ENCODE measurements around the gene STAT1. TPM values are rescaled to one million over a fixed set of nuclear protein-coding genes. Genes with fewer than 3 reads are reported as not detected.
"Not testable (repeated sequence)": the region's sequence is repeated elsewhere in the genome, so short reads cannot be mapped to it uniquely, and the experiment has no call there.

The STAT1 gene
- polyA plus RNA-seq, 1 donor from 2014 or later, result 73.8 TPM

DNA sequence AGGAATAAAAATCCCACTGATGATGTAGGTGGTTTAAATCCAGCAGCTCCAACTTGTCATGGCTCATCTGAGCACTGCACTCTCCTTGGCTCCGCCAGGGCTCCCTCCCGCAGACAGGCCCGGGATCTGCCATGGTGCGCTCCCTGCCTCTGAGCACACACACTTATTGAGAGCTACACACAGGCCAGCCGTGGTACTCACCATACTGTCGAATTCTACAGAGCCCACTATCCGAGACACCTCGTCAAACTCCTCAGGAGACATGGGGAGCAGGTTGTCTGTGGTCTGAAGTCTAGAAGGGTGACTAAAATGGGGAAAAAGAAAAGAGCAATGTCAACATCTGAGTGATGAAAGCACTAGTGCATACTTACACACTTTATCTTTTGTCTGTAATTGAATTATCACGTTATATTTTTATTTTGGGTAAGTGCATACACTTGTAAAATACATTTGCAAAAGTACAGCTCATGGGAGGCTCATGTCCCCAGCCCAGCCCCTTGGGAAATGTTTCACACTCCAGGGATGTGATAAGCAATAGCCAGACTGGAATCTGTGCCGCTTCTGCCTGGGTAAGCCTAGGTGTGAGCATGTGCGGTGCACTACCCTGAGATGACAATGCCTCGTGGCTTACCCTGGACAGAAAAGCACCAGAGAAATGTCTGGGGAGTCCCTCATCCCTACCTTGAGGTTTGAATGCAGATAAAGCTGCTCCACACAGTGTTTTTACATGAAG, 39.2 kb downstream of the STAT1 start:
- Mint-ChIP-seq H3K4me1 (no peaks in the 10 kb centered on the region), H3K4me3 (no peak overlapping the region), H3K9me3 (no peaks in the 10 kb centered on the region), H3K36me3 (peaks cover 11% of the 10 kb centered on the region), H3K27ac (no peak overlapping the region), H3K27me3 (no peaks in the 10 kb centered on the region)

DNA sequence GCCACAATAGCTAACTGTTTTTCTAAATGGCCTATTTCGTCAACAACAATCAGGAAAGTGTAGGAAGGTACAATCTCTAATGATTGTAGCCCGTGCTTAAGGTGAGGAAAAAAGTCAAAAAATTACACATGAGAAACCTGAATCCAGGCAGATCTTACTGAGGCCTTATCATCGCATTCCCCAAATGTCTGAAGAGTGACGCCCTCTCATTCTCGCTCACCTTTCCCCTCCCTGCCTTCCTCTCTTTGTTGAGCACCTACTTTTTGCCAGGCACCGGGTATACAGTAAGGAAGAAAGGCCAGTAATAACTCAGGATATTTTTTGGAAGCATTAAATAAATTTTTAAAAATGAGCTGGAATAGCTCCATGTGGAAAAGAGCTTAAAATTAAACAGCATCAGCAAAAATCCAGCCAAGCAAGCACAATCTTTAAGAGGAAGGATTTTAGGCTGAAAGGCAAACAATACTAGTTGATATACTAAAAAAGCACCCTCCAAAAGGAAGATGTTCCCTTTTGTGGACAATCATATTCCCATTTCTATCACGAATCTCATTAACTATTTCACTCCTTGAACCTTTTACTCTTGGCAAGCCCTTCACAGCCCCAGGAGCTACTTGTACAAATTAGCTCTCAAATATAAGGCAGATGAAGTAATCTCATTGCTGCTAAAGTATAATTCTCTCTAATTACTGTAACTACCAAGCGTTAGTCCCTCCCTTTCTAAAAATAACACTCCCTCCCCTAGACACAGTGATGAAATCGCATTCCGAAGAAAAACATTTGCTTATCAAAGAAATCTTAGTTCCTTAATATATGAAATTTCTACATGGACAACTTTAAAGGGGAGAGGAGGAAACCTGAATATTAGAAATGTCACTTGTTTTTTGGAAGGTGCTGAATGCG, 40.0 kb downstream of the STAT1 start:
- Mint-ChIP-seq H3K4me1 (no peaks in the 10 kb centered on the region), H3K4me3 (no peak overlapping the region), H3K27ac (peak overlapping the region in 2 of 3 donors; percentile 17 to 82), H3K9me3 (no peaks in the 10 kb centered on the region), H3K36me3 (peaks cover 6% of the 10 kb centered on the region), H3K27me3 (no peaks in the 10 kb centered on the region)

DNA sequence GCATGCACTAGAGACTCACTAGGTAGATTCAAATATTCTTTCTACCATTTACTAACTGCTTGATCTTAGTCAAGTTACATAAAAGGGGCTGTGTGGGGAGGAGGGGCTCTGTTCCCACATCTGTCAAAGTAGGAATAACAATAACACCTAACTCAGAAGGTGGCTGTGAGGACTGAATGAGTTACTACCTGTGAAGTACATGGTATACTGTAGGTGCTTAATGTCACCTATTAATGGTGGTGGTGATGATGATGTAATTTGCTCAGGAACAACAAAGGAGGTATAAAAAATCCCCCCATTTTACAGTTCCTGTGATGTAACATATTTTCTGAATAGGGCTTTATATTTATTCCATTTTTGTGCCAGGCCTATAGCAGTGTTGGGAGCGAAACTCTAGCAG, 40.7 kb downstream of the STAT1 start:
- no peak overlapping the region for H3K4me3 Mint-ChIP-seq
- H3K27me3 Mint-ChIP-seq, result no peaks in the 10 kb centered on the region
- H3K9me3 Mint-ChIP-seq, result no peaks in the 10 kb centered on the region
- no peaks in the 10 kb centered on the region for H3K4me1 Mint-ChIP-seq
- H3K36me3 Mint-ChIP-seq, result peaks cover 4% of the 10 kb centered on the region
- H3K27ac Mint-ChIP-seq, result no peak overlapping the region

GRCh38 chr2:190972846-190973245, 41.1 kb downstream of the STAT1 start:
- Mint-ChIP-seq H3K4me1 (no peaks in the 10 kb centered on the region), H3K4me3 (no peak overlapping the region), H3K9me3 (no peaks in the 10 kb centered on the region), H3K27ac (no peak overlapping the region), H3K36me3 (peaks cover 4% of the 10 kb centered on the region), H3K27me3 (no peaks in the 10 kb centered on the region)

- Mint-ChIP-seq H3K4me3 (no peak overlapping the region), H3K27ac (no peak overlapping the region), H3K9me3 (no peaks in the 10 kb centered on the region), H3K4me1 (no peaks in the 10 kb centered on the region), H3K36me3 (peaks cover 4% of the 10 kb centered on the region), H3K27me3 (no peaks in the 10 kb centered on the region)
Observed at GRCh38 chr2:190972213-190972612, 41.8 kb downstream of the STAT1 start.

DNA sequence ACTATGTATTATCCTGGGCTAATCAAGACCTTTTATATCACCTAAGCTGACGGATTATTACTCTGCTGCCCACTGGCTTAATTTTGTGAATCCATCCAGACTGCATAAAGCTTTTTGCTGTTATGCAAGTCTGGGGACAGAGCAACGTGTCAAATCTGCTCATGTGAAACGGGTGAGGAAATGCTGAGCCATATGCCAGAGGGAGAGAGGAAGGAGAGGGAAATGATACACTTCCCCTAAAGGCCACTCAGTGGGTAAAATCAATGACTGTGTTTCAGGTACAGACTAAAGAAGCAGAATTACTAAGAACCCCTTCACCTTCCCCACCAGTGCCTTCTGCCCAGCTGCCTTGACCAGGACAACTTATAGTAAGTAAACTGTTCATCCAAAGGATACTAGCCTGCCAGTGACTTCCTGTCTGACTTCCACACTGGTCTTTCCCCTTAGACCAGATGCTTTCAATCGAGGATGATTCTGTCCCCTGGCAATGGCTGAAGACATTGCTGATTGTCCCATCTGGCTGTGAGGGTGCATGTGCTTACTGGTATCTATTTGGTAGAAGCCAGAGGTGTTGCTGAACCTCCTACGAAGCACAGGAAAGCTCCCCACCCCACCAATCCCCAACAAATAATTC, 43.0 kb downstream of the STAT1 start:
- Mint-ChIP-seq H3K27ac (peak overlapping the region in 1 of 3 donors; percentile 15), H3K27me3 (no peaks in the 10 kb centered on the region), H3K4me1 (no peaks in the 10 kb centered on the region), H3K9me3 (no peaks in the 10 kb centered on the region), H3K4me3 (peak overlapping the region in 1 of 4 donors; percentile 28), H3K36me3 (peaks cover 2% of the 10 kb centered on the region)

DNA sequence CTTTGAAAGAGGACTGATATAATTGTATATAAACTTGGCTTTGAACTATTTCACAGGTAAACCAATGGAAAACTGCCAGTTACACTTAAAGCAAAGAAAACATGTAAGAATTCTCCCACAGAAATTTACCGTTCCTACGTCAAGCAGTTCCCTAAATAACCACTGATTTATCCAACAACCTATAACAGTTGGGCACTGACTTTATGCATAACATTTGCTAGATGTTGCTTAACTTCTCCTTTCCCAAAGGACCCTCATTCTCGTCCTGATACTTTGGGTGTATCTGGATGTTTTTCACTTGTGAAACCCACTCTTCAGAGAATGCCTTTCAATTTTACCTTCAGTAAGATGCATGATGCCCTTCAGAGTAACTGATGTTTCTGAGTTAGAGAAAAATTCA, 43.8 kb downstream of the STAT1 start:
- Mint-ChIP-seq H3K4me3 (no peak overlapping the region), H3K36me3 (peaks cover 2% of the 10 kb centered on the region), H3K4me1 (peaks cover 0 to under 1% (median 0%) of the 10 kb centered on the region in 3 donors), H3K27me3 (no peaks in the 10 kb centered on the region), H3K27ac (peak overlapping the region in 2 of 3 donors; percentile 15 to 75), H3K9me3 (no peaks in the 10 kb centered on the region)

GRCh38 chr2:190968522-190968921, 45.4 kb downstream of the STAT1 start:
- H3K36me3 Mint-ChIP-seq, result peaks cover 2% of the 10 kb centered on the region
- no peaks in the 10 kb centered on the region for H3K27me3 Mint-ChIP-seq
- peaks cover 2 to 12% (median 9%) of the 10 kb centered on the region in 3 donors for H3K4me1 Mint-ChIP-seq
- no peaks in the 10 kb centered on the region for H3K9me3 Mint-ChIP-seq
- no peak overlapping the region for H3K4me3 Mint-ChIP-seq
- peak overlapping the region in 1 of 3 donors; percentile 13 for H3K27ac Mint-ChIP-seq

DNA sequence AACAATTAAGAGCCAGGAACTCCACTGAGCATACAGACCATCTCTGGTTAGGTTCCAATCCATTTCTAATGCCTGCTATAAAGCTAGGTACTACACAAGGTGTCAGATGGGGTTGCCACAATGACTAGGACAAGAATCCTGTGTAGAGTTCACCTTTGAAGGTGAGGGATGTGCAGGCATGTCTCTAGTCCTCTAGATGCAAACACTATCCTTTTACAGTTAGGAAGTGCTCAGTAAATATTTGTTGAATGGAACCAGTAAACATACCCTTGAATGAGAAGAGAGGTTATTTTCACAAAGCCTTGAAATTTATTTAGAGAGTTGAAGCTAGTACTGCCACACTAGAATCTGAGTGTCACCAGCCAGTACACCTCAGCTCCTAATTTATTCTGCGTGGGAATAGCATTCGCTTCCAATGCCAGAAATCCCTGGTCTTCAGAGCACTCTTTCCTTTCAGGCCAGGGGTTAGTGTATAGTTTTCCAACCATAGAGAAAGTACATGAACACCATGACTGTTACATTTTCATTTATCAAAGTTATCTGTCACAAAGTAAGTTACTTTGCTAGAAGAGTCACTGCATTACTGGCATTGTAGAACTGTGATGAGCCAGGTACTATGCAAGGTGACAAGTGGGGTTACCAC, 48.3 kb downstream of the STAT1 start:
- Mint-ChIP-seq H3K9me3 (no peaks in the 10 kb centered on the region), H3K4me1 (peaks cover 2 to 15% (median 12%) of the 10 kb centered on the region in 3 donors), H3K27ac (peak overlapping the region in 1 of 3 donors; percentile 8), H3K36me3 (peaks cover 3% of the 10 kb centered on the region), H3K27me3 (no peaks in the 10 kb centered on the region), H3K4me3 (no peak overlapping the region)

- peaks cover 2 to 15% (median 14%) of the 10 kb centered on the region in 3 donors for H3K4me1 Mint-ChIP-seq
Observed at GRCh38 chr2:190964170-190964795, 49.7 kb downstream of the STAT1 start.

GRCh38 chr2:190963088-190963487, 50.9 kb downstream of the STAT1 start:
- Mint-ChIP-seq H3K4me1 (peaks cover 2 to 19% (median 18%) of the 10 kb centered on the region in 3 donors), H3K27me3 (no peaks in the 10 kb centered on the region), H3K4me3 (no peak overlapping the region), H3K9me3 (no peaks in the 10 kb centered on the region), H3K36me3 (peaks cover 3% of the 10 kb centered on the region), H3K27ac (peak overlapping the region in 1 of 3 donors; percentile 52)

More at GRCh38 chr2:190964170-190964795, 49.7 kb downstream of the STAT1 start:
- no peaks in the 10 kb centered on the region for H3K27me3 Mint-ChIP-seq
- peak overlapping the region in 1 of 4 donors; percentile 23 for H3K4me3 Mint-ChIP-seq
- H3K27ac Mint-ChIP-seq, result peak overlapping the region in 2 of 3 donors; percentile 81 to 85
- H3K36me3 Mint-ChIP-seq, result peaks cover 3% of the 10 kb centered on the region
- H3K9me3 Mint-ChIP-seq, result no peaks in the 10 kb centered on the region

GRCh38 chr2:190961918-190962487, 52.0 kb downstream of the STAT1 start:
- Mint-ChIP-seq H3K4me1 (peaks cover 2 to 21% (median 19%) of the 10 kb centered on the region in 3 donors), H3K4me3 (no peak overlapping the region), H3K9me3 (no peaks in the 10 kb centered on the region), H3K36me3 (peaks cover 7% of the 10 kb centered on the region), H3K27ac (peak overlapping the region in 1 of 3 donors; percentile 85), H3K27me3 (no peaks in the 10 kb centered on the region)

- not testable (repeated sequence) for H3K9me3 Mint-ChIP-seq, H3K4me3 Mint-ChIP-seq, H3K27me3 Mint-ChIP-seq
- peak overlapping the region in 2 of 3 donors; percentile 5 to 34 for H3K27ac Mint-ChIP-seq
- peaks cover 14% of the 10 kb centered on the region for H3K36me3 Mint-ChIP-seq
- H3K4me1 Mint-ChIP-seq, result peaks cover 2 to 21% (median 19%) of the 10 kb centered on the region in 3 donors
Observed at GRCh38 chr2:190961117-190961516, 52.9 kb downstream of the STAT1 start.
